ENCODE measurements around the gene MLEC. TPM values are rescaled to one million over a fixed set of nuclear protein-coding genes. Genes with fewer than 3 reads are reported as not detected.

MLEC gene
- total and polyA plus RNA-seq, 2 of the 13 experiments (the other 11 are each of a cell fraction or from before 2014, with no cell fraction given): 49.8 to 156 TPM

DNA sequence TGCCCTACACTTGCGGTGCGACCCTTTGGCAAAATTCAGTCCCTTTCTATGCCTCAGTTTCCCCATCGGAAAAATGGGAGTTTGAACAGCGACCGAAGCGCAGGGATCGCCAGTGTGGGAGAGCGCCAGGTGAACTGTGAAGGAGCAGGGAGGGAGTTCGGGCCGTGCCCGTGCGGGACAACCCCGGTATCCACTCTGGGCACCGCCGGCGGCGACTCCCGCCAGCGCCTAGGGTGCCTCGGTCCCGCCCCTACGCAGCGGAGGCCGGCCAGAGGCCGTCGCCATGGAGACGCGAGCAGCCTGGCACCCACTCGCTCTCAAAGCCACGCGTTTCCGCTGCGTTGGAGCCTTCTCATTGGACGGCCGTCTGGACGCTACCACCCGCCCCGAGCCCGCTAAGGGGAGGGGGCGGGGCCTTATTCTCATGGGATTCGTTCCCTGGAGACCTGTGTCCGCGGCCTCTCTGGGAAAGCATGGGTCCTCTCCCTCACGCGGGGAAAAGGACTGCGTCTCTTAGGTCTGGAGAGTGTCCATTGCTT, 729 bp upstream of the MLEC start (continued):
- TF ChIP-seq ARID3A (IDR thresholded peaks at IDR 0.05; ENCODE audit: low read depth, low read length) (no peak), SRSF4 (IDR thresholded peaks at IDR 0.05; ENCODE audit: low read depth, low read length, poor library complexity, severe bottlenecking) (no peak), NFIB (CRISPR knock-in tag; IDR thresholded peaks at IDR 0.05; ENCODE audit: borderline replicate concordance) (no peak), FOXK1 (CRISPR knock-in tag; IDR thresholded peaks at IDR 0.05; ENCODE audit: borderline replicate concordance, low read depth) (0 out of 2 replicates have a peak, but pooled peaks have one; percentile 1), HOXA7 (CRISPR knock-in tag; IDR thresholded peaks at IDR 0.05) (no peak), ZMYM2 (CRISPR knock-in tag; IDR thresholded peaks at IDR 0.05) (no peak), ZNF225 (CRISPR knock-in tag; IDR thresholded peaks at IDR 0.05) (no peak), RXRA (CRISPR knock-in tag; IDR thresholded peaks at IDR 0.05) (no peak; the same call in 1 of the 2 replicates), CEBPB (IDR thresholded peaks at IDR 0.05; ENCODE audit: borderline replicate concordance, low read depth, low read length) (no peak), HNF1A (IDR thresholded peaks at IDR 0.05; ENCODE audit: low read depth) (no peak), HNF1A (CRISPR knock-in tag; IDR thresholded peaks at IDR 0.05; ENCODE audit: borderline replicate concordance) (peak; percentile 26; the same call in 1 of the 2 replicates), ZNF326 (CRISPR knock-in tag; IDR thresholded peaks at IDR 0.05; ENCODE audit: borderline replicate concordance) (no peak), ZBTB7B (CRISPR knock-in tag; IDR thresholded peaks at IDR 0.05) (no peak), REXO4 (CRISPR knock-in tag; IDR thresholded peaks at IDR 0.05; ENCODE audit: borderline replicate concordance) (no peak), JUND (CRISPR knock-in tag; IDR thresholded peaks at IDR 0.05) (no peak), TMF1 (CRISPR knock-in tag; IDR thresholded peaks at IDR 0.05; ENCODE audit: low read depth) (no peak), NR3C1 (CRISPR knock-in tag; IDR thresholded peaks at IDR 0.05) (no peak), ZNF605 (CRISPR knock-in tag; IDR thresholded peaks at IDR 0.05) (no peak), FOXJ3 (CRISPR knock-in tag; IDR thresholded peaks at IDR 0.05; ENCODE audit: borderline replicate concordance) (no peak), ZNF34 (CRISPR knock-in tag; IDR thresholded peaks at IDR 0.05; ENCODE audit: borderline replicate concordance) (no peak), HMGA1 (CRISPR knock-in tag; conservative IDR thresholded peaks at IDR 0.05) (no peak), CREM (IDR thresholded peaks at IDR 0.05) (peak; percentile 69), CREM (CRISPR knock-in tag; IDR thresholded peaks at IDR 0.05) (no peak), NFKBIZ (CRISPR knock-in tag; IDR thresholded peaks at IDR 0.05) (no peak), MATR3 (CRISPR knock-in tag; IDR thresholded peaks at IDR 0.05) (no peak)
- TF ChIP-seq, protein P1, sequence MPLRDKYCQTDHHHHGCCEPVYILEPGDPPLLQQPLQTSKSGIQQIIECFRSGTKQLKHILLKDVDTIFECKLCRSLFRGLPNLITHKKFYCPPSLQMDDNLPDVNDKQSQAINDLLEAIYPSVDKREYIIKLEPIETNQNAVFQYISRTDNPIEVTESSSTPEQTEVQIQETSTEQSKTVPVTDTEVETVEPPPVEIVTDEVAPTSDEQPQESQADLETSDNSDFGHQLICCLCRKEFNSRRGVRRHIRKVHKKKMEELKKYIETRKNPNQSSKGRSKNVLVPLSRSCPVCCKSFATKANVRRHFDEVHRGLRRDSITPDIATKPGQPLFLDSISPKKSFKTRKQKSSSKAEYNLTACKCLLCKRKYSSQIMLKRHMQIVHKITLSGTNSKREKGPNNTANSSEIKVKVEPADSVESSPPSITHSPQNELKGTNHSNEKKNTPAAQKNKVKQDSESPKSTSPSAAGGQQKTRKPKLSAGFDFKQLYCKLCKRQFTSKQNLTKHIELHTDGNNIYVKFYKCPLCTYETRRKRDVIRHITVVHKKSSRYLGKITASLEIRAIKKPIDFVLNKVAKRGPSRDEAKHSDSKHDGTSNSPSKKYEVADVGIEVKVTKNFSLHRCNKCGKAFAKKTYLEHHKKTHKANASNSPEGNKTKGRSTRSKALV (CRISPR knock-in tag; IDR thresholded peaks at IDR 0.05): no peak
